HG02884 (cell line): Measurements from ENCODE around the gene CSMD2.

Experiments used
- ATAC-seq: cut with Tn5 transposase; IDR thresholded peaks from one replicate; pipeline ENCODE4 v1.9.1; 2021; ENCODE audit warnings: mild to moderate bottlenecking, moderate library complexity; ENCODE audit not compliant: unreplicated experiment

Gene CSMD2

GRCh38 chr1:33971913-33972312 is 193.1 kb downstream of the CSMD2 start:
- no peak for ATAC-seq

- ATAC-seq, result no peak
These were observed 193.9 kb downstream of the CSMD2 start for GRCh38 chr1:33971018-33971710.

GRCh38 chr1:33970148-33970825 is 194.7 kb downstream of the CSMD2 start:
- ATAC-seq, result no peak

GRCh38 chr1:33966346-33967141 is 198.5 kb downstream of the CSMD2 start:
- no peak for ATAC-seq

GRCh38 chr1:33965086-33965485 is 199.9 kb downstream of the CSMD2 start:
- no peak for ATAC-seq

GRCh38 chr1:33962061-33962460 is 203.0 kb downstream of the CSMD2 start:
- ATAC-seq, result no peak

GRCh38 chr1:33960188-33960895 is 204.7 kb downstream of the CSMD2 start:
- ATAC-seq, result no peak

GRCh38 chr1:33957854-33958253 is 207.2 kb downstream of the CSMD2 start:
- no peak for ATAC-seq

- ATAC-seq, result no peak
These were observed 209.9 kb downstream of the CSMD2 start for GRCh38 chr1:33955096-33955495.

GRCh38 chr1:33949570-33949969 is 215.5 kb downstream of the CSMD2 start:
- no peak for ATAC-seq

GRCh38 chr1:33948291-33948690 is 216.7 kb downstream of the CSMD2 start:
- ATAC-seq, result no peak

GRCh38 chr1:33946836-33947235 is 218.2 kb downstream of the CSMD2 start:
- no peak for ATAC-seq

GRCh38 chr1:33944846-33945245 is 220.2 kb downstream of the CSMD2 start:
- no peak for ATAC-seq

- ATAC-seq, result no peak
These were observed 221.1 kb downstream of the CSMD2 start for GRCh38 chr1:33943978-33944377.

- no peak for ATAC-seq
These were observed 232.2 kb downstream of the CSMD2 start for GRCh38 chr1:33932871-33933270.

GRCh38 chr1:33931111-33931475 is 233.9 kb downstream of the CSMD2 start:
- ATAC-seq, result no peak

GRCh38 chr1:33930346-33931110 is 234.5 kb downstream of the CSMD2 start:
- ATAC-seq, result no peak

GRCh38 chr1:33928251-33928650 is 236.8 kb downstream of the CSMD2 start:
- ATAC-seq, result no peak

GRCh38 chr1:33927721-33928120 is 237.3 kb downstream of the CSMD2 start:
- ATAC-seq, result no peak

- no peak for ATAC-seq
These were observed 239.4 kb downstream of the CSMD2 start for GRCh38 chr1:33925586-33925985.

GRCh38 chr1:33921281-33921680 is 243.7 kb downstream of the CSMD2 start:
- no peak for ATAC-seq
